Neutrophil (primary cell): ENCODE measurements around the gene RRP12.
"Not testable (repeated sequence)": the region's sequence is repeated elsewhere in the genome, so short reads cannot be mapped to it uniquely, and the experiment has no call there.

Source experiments
- H3K27ac ChIP-seq: fragments of 200-600 bp; sonication (generic); 2 replicates; pipeline ENCODE4 v1.5.1; 2016; ENCODE audit warnings: mild to moderate bottlenecking, moderate library complexity
- H3K27me3 ChIP-seq: fragments of 200-600 bp; sonication (generic); 2 replicates; pipeline ENCODE4 v1.6.0; 2016; ENCODE audit warnings: mild to moderate bottlenecking
- H3K36me3 ChIP-seq: fragments of 200-600 bp; sonication (generic); 2 replicates; pipeline ENCODE4 v1.5.1; 2017
- H3K4me1 ChIP-seq, 2 experiments: fragments of 200-600 bp in 1 of 2; sonication (generic) in 1 of 2; 1 replicate in 1 of 2; 2 replicates in 1 of 2; pipeline versions ENCODE4 v1.5.1 to v1.6.1; 2013 to 2016; ENCODE audit warnings: low read depth in 1 of 2, low read length in 1 of 2, mild to moderate bottlenecking in 1 of 2, moderate library complexity in 1 of 2; ENCODE audit not compliant: control insufficient read depth in 1 of 2, insufficient read depth in 1 of 2
- H3K4me3 ChIP-seq, 2 experiments: fragments of 200-600 bp in 1 of 2; sonication (generic) in 1 of 2; 1 replicate in 1 of 2; 2 replicates in 1 of 2; pipeline ENCODE4 v1.5.1; 2013 to 2016; ENCODE audit warnings: low read depth in 1 of 2, low read length in 1 of 2, mild to moderate bottlenecking in 1 of 2, moderate library complexity in 1 of 2
- H3K9me3 ChIP-seq: fragments of 200-600 bp; sonication (generic); 2 replicates; pipeline ENCODE4 v1.5.1; 2016
- TF ChIP-seq, protein P1 (sequence below): fragments of 200-600 bp; sonication (generic); IDR thresholded peaks from 2 replicates; pipeline ENCODE4 v1.5.1; 2016; ENCODE audit warnings: antibody characterized with exemption

The RRP12 gene

DNA sequence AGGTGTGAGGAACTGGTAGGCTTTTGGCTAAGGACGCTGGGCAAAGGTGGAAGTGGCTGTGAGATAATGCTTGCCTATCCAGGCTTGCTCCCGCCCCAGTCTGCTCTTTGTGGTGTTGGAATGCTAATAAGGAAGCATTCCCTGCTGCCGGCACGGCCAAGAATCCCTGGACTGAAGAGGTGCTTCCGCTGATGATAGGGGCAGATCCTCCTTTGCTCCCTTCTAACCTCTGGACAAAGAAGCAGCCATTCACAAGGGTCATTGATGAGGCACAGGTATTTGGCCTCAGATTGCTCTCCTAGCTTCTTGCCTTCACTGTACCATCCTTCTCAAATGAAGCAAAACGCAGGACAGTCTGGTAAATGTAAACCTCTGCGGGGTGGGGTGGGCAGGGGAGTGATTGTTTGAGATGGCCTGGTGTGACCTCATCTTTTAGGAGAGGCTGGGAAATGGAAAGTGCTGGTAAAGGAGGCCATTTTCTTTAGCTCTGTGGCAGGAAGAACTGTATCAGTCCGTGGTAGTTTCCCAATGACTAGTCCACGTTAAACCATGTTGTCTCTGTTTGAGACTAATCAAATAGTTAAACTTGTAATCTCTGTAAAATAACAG, 26.5 kb upstream of the RRP12 start:
- Histone ChIP-seq H3K4me3 (peak overlapping the region; percentile 74 to 96), H3K27me3 (no peaks in the 10 kb centered on the region), H3K27ac (peak overlapping the region; percentile 93), H3K9me3 (no peaks in the 10 kb centered on the region), H3K36me3 (peaks cover 32% of the 10 kb centered on the region), H3K4me1 (peaks cover 63 to 65% of the 10 kb centered on the region in 2 experiments)
- TF ChIP-seq, protein P1, sequence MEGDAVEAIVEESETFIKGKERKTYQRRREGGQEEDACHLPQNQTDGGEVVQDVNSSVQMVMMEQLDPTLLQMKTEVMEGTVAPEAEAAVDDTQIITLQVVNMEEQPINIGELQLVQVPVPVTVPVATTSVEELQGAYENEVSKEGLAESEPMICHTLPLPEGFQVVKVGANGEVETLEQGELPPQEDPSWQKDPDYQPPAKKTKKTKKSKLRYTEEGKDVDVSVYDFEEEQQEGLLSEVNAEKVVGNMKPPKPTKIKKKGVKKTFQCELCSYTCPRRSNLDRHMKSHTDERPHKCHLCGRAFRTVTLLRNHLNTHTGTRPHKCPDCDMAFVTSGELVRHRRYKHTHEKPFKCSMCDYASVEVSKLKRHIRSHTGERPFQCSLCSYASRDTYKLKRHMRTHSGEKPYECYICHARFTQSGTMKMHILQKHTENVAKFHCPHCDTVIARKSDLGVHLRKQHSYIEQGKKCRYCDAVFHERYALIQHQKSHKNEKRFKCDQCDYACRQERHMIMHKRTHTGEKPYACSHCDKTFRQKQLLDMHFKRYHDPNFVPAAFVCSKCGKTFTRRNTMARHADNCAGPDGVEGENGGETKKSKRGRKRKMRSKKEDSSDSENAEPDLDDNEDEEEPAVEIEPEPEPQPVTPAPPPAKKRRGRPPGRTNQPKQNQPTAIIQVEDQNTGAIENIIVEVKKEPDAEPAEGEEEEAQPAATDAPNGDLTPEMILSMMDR = no peak

DNA sequence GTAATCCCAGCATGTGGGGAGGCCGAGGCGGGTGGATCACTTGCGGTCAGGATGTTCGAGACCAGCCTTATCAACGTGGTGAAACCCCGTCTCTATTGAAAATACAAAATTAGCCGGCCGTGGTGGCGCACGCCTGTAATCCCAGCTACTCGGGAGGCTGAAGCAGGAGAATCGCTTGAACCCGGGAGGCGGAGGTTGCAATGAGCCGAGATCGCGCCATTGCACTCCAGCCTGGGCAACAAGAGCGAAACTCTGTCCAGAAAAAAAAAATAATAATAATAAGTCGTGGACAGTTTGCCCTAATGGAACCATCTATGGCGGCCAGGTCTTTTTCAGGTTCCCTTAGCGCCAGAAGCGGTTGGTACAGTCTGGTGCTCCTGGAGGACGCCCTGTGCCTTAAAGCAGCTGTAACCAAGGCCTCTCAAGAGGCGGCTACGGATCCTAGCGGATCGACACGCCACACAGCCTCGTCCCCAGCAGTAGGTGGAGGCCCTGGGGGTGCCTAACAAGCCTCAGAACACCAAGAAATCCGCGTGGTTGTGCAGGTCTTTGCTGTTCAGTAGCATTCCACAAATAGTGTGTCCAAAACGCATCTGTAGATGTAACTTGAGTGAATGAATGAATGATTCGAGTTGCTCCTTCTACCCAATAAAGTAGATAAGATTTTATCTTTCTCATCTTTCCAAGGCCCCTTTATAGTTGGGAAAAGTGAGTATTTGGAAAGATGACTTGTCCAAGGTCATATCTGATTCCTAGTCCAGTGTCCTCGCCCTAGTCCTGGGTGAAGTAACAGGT, 25.8 kb upstream of the RRP12 start:
- peaks cover 70 to 72% of the 10 kb centered on the region in 2 experiments for H3K4me1 ChIP-seq

DNA sequence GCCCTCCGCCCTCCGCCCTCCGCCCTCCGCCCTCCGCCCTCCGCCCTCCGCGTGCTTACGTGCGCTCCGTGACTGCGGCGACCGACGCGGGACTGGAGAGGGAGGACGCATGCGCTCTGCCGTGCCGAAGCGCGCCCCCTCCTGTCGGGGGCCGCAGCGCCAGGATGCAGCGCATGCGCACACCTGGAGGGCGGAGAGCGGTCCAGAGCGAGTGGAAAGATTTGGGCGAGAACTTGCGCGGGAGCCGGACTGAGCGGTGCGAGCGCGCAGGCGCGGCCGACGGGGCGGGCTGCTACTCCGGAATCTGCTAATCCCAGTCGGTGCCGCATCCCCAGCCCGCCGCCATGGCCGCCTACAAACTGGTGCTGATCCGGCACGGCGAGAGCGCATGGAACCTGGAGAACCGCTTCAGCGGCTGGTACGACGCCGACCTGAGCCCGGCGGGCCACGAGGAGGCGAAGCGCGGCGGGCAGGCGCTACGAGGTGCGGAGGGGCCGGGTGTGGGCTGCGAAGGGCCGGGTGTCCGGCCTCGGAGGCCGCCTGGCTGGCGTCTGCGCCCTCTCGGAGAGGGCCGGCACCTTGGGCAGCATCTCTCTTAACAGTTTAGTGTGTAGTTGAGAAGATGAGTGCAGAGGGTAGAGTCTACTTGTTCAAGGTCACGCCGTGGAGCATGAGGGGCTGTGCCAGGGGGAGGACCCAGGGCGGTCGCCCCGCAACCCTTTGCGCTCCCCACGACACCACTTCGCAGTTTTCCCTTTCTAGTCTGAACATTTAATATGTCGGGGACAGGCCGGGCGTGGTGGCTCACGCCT, 25.0 kb upstream of the RRP12 start, which contains the start of gene PGAM1:
Gene PGAM1, plus strand, starts transcription at position 228 of the 812 bp plus-strand sequence. Its CDS starts 117 bp downstream, at position 345.
- peak within 1 kb of the TSS; percentile 93 for H3K27ac ChIP-seq
- H3K9me3 ChIP-seq = no peaks in the 10 kb centered on the region
- H3K4me1 ChIP-seq = peaks cover 78 to 80% of the 10 kb centered on the region in 2 experiments
- peak within 1 kb of the TSS; percentile 74 to 96 for H3K4me3 ChIP-seq
- no peaks in the 10 kb centered on the region for H3K27me3 ChIP-seq
- TF ChIP-seq, protein P1 = peak; percentile 94
- H3K36me3 ChIP-seq = peaks cover 19% of the 10 kb centered on the region

More for the DNA sequence above, 25.8 kb upstream of the RRP12 start:
- TF ChIP-seq, protein P1 = no peak
- peaks cover 27% of the 10 kb centered on the region for H3K36me3 ChIP-seq
- H3K9me3 ChIP-seq = no peaks in the 10 kb centered on the region
- no peaks in the 10 kb centered on the region for H3K27me3 ChIP-seq
- H3K27ac ChIP-seq = peak overlapping the region; percentile 93
- H3K4me3 ChIP-seq = peak overlapping the region; percentile 74 to 96

DNA sequence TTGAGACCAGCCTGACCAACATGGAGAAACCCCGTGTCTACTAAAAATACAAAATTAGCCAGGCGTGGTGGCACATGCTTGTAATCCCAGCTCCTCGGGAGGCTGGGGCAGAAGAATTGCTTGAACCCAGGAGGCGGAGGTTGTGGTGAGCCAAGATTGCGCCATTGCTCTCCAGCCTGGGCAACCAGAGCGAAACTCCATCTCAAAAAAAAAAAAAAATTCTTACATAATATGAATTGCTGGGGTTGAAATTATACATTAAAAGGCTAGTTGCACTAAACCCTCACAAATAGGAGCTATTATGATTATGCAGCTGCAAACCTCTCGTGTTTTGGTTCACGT, 22.6 kb upstream of the RRP12 start:
- H3K36me3 ChIP-seq, H3K27me3 ChIP-seq, H3K9me3 ChIP-seq: not testable (repeated sequence)
- peaks cover 92 to 93% of the 10 kb centered on the region in 2 experiments for H3K4me1 ChIP-seq
- peak overlapping the region; percentile 3 to 6 for H3K4me3 ChIP-seq
- H3K27ac ChIP-seq = peak overlapping the region; percentile 93

DNA sequence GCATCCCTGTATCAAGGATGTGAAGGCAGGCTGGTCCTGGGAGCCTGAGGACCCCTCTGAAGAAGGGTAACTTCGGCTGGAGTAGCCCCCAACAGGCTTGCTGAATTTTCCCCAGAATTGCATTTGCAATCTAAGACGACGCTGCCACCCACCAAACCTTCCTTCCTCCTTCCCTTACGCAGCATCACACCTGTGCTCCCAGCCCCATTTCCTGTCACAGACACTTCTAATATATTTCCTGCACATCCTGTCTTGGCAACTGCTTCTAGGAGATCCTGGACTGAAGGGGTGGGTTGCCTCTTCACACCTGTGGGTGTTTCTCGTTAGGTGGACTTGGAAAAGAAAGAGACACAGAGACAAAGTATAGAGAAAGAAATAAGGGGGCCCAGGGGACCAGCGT, 15.4 kb upstream of the RRP12 start:
- Histone ChIP-seq H3K4me3 (no peak overlapping the region), H3K27me3 (no peaks in the 10 kb centered on the region), H3K36me3 (no peaks in the 10 kb centered on the region), H3K9me3 (no peaks in the 10 kb centered on the region), H3K4me1 (peaks cover 75 to 80% of the 10 kb centered on the region in 2 experiments), H3K27ac (peak overlapping the region; percentile 62)
- TF ChIP-seq, protein P1 = no peak
